Mesothelial cell of epicardium (in vitro differentiated cells): ENCODE data around the gene PDE4D. TPM values are rescaled to one million over a fixed set of nuclear protein-coding genes. Genes with fewer than 3 reads are reported as not detected.

Experiments used
- DNase-seq, 2 experiments: peaks; one replicate each; pipeline ENCODE4 v3.0.0; 2021; ENCODE audit warnings: low spot score in 2 of 2; ENCODE audit not compliant: unreplicated experiment in 2 of 2
- H3K27ac Mint-ChIP-seq: 2 replicates; pipeline ENCODE4 v1.8.0; 2021; ENCODE audit warnings: mixed read lengths
- H3K27me3 Mint-ChIP-seq: 2 replicates; pipeline ENCODE4 v1.8.0; 2021; ENCODE audit warnings: low read depth, mixed read lengths
- H3K36me3 Mint-ChIP-seq: 2 replicates; pipeline ENCODE4 v1.8.0; 2021; ENCODE audit warnings: mixed read lengths
- H3K4me1 Mint-ChIP-seq: 2 replicates; pipeline ENCODE4 v1.8.0; 2021; ENCODE audit warnings: mixed read lengths
- H3K4me3 Mint-ChIP-seq: 2 replicates; pipeline ENCODE4 v1.8.0; 2021; ENCODE audit warnings: mild to moderate bottlenecking, moderate library complexity, mixed read lengths
- H3K9me3 Mint-ChIP-seq: 2 replicates; pipeline ENCODE4 v1.8.0; 2021; ENCODE audit warnings: mixed read lengths
- total RNA-seq: library from RNA; stranded (reverse); gene quantifications from 3 replicates; pipeline ENCODE4 v1.2.1, GENCODE V29; 2021
- TF ChIP-seq, protein P1 (sequence below): fragments of 200-600 bp; sonication (generic); IDR thresholded peaks from one replicate; pipeline ENCODE4 v1.5.0; 2021; ENCODE audit warnings: antibody characterized with exemption; ENCODE audit not compliant: unreplicated experiment

Gene PDE4D
- total RNA-seq, 1 donor from 2014 or later, result 105 TPM

DNA sequence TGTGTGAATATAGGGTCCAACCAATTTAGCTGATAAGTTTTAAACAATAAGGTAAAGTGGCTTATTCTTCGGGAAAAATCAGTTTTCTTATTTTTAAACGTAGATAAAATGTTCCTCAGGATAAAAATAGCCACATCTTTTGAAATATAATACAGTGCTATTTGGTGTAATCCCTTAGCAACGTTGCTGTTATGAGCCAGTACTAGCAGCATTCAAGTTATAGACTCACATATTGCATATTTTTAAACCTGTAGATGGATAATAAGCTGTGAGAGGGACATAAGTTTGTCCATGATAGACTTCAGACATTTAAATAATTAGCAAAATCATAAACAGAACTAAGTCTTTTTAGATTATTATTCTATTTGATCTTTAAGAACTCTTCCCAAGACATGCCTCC, 6.3 kb downstream of the PDE4D start:
- Mint-ChIP-seq H3K27me3 (peaks cover 49% of the 10 kb centered on the region), H3K36me3 (no peaks in the 10 kb centered on the region), H3K4me1 (peaks cover 5% of the 10 kb centered on the region), H3K9me3 (no peaks in the 10 kb centered on the region), H3K27ac (no peak overlapping the region), H3K4me3 (no peak overlapping the region)
- TF ChIP-seq, protein P1, sequence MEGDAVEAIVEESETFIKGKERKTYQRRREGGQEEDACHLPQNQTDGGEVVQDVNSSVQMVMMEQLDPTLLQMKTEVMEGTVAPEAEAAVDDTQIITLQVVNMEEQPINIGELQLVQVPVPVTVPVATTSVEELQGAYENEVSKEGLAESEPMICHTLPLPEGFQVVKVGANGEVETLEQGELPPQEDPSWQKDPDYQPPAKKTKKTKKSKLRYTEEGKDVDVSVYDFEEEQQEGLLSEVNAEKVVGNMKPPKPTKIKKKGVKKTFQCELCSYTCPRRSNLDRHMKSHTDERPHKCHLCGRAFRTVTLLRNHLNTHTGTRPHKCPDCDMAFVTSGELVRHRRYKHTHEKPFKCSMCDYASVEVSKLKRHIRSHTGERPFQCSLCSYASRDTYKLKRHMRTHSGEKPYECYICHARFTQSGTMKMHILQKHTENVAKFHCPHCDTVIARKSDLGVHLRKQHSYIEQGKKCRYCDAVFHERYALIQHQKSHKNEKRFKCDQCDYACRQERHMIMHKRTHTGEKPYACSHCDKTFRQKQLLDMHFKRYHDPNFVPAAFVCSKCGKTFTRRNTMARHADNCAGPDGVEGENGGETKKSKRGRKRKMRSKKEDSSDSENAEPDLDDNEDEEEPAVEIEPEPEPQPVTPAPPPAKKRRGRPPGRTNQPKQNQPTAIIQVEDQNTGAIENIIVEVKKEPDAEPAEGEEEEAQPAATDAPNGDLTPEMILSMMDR, result no peak
- no peak for DNase-seq

DNA sequence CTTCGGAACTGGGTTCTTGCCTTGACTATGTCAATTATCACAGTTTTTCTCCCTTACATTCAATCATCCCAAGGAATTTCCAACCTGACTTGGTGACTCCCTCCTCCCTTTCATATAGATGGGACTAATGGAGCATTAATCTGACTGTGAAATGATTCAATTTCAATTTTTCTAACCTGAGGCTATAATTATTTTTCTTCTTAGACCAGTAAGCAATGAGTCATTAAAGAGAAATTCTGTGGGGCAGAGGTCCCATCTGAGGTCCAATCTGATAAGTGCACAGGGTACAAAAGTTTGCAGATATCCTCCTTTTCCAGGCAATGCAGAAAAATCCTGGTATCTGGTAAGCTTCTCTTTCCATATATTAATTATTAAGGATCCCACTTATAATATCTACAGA, 18.9 kb downstream of the PDE4D start:
- peaks cover 4% of the 10 kb centered on the region for H3K9me3 Mint-ChIP-seq

DNA sequence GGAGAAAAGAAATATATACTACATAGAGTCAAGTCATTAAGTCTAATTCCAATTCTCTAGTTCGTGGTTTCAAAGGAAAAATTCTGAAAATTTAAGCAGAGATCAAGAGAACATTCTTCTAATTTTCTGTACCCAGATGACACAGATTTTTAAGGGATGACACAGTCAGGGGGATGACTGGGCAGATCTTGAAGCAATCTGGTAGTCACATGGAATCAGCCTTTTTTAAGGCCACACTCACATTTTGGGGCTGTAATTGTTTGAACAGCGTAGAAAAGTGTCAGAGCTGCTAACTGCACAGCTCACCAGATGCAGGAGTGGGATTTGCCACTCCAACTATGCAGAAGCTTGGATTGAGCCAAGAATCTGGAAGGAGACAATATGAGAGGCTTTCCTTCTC, 20.4 kb downstream of the PDE4D start:
- no peak for DNase-seq
- no peaks in the 10 kb centered on the region for H3K27me3 Mint-ChIP-seq
- H3K27ac Mint-ChIP-seq, result peak overlapping the region; percentile 93
- peaks cover 4% of the 10 kb centered on the region for H3K9me3 Mint-ChIP-seq
- no peak overlapping the region for H3K4me3 Mint-ChIP-seq
- peaks cover 6% of the 10 kb centered on the region for H3K36me3 Mint-ChIP-seq
- peaks cover 45% of the 10 kb centered on the region for H3K4me1 Mint-ChIP-seq
- TF ChIP-seq, protein P1, result no peak

More for the DNA sequence above, 18.9 kb downstream of the PDE4D start:
- Mint-ChIP-seq H3K4me3 (no peak overlapping the region), H3K27ac (peak overlapping the region; percentile 83), H3K4me1 (peaks cover 46% of the 10 kb centered on the region), H3K36me3 (peaks cover 6% of the 10 kb centered on the region), H3K27me3 (no peaks in the 10 kb centered on the region)
- TF ChIP-seq, protein P1, result no peak
- DNase-seq, result no peak

DNA sequence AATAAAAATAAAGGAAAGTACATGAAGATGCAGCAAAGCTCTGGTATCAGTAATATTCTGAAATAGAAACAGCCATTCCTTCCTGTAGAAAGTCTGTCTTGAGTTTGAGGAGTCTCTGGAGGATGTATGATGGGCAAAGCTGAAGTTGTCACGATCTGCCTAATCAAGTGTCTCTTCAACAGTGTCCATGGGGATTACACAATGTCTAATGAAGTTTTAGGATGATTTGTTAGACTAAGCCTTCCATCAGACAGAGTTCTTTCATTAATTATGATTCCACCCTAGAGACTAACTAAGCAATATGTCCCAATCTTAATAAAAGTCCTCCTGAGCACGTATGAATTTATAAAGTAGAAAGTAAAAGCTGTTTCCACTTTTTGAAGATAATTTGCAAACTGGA, 26.9 kb downstream of the PDE4D start:
- Mint-ChIP-seq H3K27me3 (peaks cover 2% of the 10 kb centered on the region), H3K27ac (no peak overlapping the region), H3K36me3 (peaks cover 6% of the 10 kb centered on the region), H3K4me1 (peaks cover 3% of the 10 kb centered on the region), H3K9me3 (peaks cover 1% of the 10 kb centered on the region), H3K4me3 (no peak overlapping the region)
- TF ChIP-seq, protein P1, result no peak
- DNase-seq, result no peak

DNA sequence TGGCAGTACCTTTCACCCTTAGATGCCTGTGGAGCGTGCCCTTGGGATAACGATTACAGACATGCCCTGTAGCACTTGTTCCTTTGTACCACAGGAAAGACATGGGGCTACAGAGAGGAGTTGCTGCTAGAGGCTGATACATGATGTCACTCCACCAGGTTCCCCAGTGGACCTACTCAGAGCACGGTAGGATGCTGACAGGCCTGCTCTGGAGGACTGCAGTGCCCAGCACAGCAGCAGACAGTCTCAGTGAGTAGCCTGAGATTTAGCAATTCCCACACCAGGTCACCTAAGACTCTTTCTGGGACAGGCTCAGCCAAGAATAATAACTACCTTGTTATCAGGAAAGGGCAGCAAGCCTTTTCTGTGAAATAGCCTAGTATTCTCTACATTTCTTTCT, 28.8 kb downstream of the PDE4D start:
- H3K9me3 Mint-ChIP-seq, result no peaks in the 10 kb centered on the region
- H3K4me3 Mint-ChIP-seq, result no peak overlapping the region
- DNase-seq, result no peak
- H3K27me3 Mint-ChIP-seq, result peaks cover 2% of the 10 kb centered on the region
- H3K27ac Mint-ChIP-seq, result no peak overlapping the region
- TF ChIP-seq, protein P1, result no peak
- H3K36me3 Mint-ChIP-seq, result no peaks in the 10 kb centered on the region
- peaks cover 3% of the 10 kb centered on the region for H3K4me1 Mint-ChIP-seq

DNA sequence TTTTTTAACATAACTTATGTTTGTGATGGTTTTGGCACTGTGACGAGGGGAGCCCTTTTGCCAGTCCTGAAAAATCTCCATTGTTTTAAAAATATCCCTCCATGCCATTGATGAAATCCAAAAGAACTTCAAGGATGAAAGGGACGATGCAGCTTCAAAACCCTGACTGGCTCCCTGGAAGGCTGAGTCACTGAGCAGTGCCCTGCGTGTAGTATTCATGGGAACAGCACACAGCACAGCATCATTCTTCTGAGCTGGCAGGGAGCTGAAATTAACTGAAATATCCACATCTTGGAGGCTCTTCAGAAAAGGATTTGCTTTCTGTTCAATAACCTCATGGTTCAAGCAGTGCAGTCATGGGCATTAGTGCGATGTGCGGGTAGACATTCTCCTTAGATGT, 29.7 kb downstream of the PDE4D start:
- TF ChIP-seq, protein P1, result no peak
- Mint-ChIP-seq H3K36me3 (no peaks in the 10 kb centered on the region), H3K9me3 (no peaks in the 10 kb centered on the region), H3K4me3 (no peak overlapping the region), H3K27me3 (peaks cover 2% of the 10 kb centered on the region), H3K4me1 (peaks cover 3% of the 10 kb centered on the region), H3K27ac (no peak overlapping the region)
- no peak for DNase-seq
